ENCODE data around the gene PHKB. TPM values are rescaled to one million over a fixed set of nuclear protein-coding genes. Genes with fewer than 3 reads are reported as not detected.

PHKB gene
- 12.5 and 28.6 TPM in 2 replicates for total RNA-seq

DNA sequence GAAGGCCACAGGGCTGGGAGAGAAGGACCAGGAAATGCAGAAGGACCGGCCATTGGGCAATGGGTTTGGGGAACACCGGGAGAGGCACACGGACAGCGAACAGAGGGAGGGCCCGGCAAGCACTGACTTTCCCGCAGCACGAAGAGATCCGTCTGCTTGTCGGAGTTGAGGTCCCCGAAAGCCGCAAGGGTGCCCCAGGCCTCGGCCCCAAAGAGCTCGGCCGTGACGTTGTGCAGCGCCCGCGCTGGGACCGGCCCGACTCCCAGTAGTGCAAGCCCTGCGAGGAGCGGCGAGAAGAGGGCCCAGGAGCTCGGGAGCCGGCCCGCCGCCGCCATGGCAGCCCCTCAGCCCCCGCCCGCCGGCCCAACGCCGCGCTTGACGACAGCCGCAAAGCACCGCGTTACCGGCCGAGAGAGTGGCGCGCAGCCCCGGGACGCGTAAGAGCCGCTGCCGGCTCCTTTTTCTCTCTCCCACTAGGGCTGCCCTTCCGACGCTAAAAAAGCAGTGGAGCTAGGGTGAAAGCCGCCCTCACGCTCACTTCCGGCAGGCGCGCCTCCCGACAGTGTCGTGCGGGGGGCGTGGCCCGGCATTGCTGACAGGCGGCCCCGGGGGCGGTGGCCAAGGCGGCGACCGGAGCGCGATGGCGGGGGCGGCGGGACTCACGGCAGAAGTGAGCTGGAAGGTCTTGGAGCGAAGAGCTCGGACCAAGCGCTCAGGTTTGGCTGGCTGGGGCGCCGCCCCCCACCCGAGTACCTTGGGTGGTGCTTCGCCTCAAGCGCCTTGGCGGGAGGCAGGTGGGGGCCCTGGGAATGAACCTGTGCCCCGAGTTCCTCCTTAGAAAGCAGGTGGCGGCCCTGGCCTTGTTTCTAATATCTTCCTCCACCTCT lies at the start of gene PHKB, which contains the start of gene ITFG1:
Gene PHKB (plus strand): TSS at position 621 of the 887 bp plus-strand sequence. CDS start 20 bp downstream, at position 641.
Gene ITFG1 (minus strand): TSS at position 353 of the 887 bp plus-strand sequence. CDS start 18 bp downstream, at position 335.

Other genes with a start within 250 kb of the PHKB start
- 22.3 and 35.5 TPM in 2 replicates for gene ITFG1, start 268 bp upstream of the PHKB start, total RNA-seq

Measured in pericardium fibroblast (primary cell).